NCI-H446 treated with DMSO at 0.1 percent for 48 hours (cell line): ENCODE data around the gene TTC39C.

Experiments used
- DNase-seq: peaks from one replicate; lab custom pipeline; 2025; lab: John Stamatoyannopoulos, UW

TTC39C gene

GRCh38 chr18:23992089-23992940 is 22.2 kb upstream of the TTC39C start:
- DNase-seq: no peak

GRCh38 chr18:23992941-23993280 is 21.6 kb upstream of the TTC39C start:
- no peak for DNase-seq

GRCh38 chr18:23994361-23994902 is 20.1 kb upstream of the TTC39C start:
- no peak for DNase-seq

DNA sequence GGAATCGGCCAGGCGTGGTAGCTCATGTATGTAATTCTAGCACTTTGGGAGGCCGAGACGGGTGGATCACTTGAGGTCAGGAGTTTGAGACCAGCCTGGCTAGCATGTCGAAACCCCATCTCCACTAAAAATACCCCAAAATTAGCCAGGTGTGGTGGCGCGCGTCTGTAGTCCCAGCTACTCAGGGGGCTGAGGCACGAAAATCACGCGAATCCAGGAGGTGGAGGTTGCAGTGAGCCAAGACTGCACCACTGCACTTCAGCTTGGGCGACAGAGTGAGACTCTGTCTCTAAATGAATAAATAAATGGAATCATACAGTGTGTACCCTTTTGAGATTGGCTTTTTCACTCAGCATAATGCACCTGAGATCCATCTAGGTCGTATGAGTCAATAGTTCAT is 19.4 kb upstream of the TTC39C start:
- DNase-seq: no peak

GRCh38 chr18:23998018-23998417 is 16.5 kb upstream of the TTC39C start:
- no peak for DNase-seq

- no peak for DNase-seq
Measured at GRCh38 chr18:23998820-23999219, 15.7 kb upstream of the TTC39C start.

DNA sequence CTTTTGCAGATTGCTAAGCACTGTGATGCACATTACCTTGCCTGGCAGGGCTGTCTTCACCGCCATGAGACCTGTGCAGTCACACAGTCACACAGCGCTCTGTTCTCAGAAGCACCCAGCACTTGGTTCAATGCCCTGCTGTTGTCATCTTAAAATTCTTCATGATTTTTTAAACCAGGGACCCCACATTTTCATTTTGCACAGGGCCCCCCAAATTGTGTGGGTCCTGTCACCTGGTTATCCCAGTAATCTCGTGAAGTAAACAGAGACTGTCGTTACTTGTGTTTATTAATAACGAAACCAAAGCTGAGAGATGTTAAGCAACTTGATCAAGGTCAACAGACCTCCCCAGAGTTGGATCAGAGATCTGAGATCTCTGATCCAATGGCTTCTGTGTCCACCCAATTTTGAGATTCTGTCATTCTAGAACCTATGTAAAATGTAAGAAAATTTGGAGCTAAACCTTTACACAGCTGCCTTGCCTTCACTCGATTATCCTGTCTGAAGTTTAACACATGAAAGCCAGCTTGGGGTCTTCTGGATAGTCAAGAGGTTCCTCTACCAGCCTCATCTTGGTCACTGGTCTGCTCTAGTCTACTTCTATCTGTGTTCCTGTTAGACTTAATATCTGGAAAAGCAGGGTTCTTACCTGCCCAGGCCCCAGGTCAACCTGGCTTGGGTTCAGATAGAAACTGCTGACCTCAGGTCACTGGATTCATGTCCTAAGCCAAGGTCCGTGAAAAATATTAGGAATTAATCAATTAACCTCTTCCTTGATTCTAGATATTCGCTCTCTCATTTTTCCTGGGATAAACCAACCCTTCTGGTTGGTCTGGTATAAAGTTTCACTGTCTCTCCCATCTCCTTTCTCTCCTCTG is 13.7 kb upstream of the TTC39C start:
- no peak for DNase-seq

DNA sequence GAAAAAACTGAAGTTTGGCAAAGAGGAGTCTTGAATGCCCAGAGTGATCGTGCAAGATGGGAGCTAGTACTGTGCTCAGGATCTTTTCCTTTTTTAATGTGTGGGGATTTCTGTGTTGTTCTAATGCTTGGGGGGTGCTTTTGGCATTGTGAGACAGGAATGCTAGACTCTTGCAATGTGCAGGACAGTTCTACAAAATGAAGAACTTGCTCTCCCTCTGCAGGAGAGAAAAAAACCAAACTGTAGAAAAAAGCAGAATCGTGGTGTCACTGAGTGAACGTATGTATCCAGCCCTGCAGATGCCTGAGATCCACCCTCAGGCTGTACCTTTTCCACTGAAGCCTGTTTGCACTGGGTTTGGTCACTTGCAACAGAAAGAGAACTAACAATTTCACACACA is 12.1 kb upstream of the TTC39C start:
- DNase-seq: no peak

DNA sequence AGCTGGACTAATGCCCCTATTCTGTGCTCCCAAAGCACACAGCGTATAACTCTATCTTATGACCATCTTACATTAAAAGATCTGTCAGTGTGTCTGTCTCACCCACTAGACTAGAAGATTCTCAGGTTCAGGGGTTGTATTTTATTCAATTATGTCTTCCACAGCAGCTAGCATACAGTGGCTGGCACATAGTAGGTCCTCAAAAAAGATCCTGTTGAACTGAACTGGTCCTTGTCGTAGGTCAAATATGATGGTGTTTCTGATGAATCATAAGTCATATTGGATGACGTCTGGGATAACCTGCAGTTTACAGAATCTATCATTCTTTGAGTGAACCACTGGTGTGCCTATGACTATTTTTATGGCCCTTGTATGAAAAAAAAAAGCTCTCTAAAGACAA is 11.3 kb upstream of the TTC39C start:
- no peak for DNase-seq

- DNase-seq: no peak
Measured at GRCh38 chr18:24003903-24004640, 10.5 kb upstream of the TTC39C start.

GRCh38 chr18:24006712-24007313 is 7.7 kb upstream of the TTC39C start:
- DNase-seq: no peak

- DNase-seq: no peak
Measured at GRCh38 chr18:24009246-24009645, 5.3 kb upstream of the TTC39C start.

DNA sequence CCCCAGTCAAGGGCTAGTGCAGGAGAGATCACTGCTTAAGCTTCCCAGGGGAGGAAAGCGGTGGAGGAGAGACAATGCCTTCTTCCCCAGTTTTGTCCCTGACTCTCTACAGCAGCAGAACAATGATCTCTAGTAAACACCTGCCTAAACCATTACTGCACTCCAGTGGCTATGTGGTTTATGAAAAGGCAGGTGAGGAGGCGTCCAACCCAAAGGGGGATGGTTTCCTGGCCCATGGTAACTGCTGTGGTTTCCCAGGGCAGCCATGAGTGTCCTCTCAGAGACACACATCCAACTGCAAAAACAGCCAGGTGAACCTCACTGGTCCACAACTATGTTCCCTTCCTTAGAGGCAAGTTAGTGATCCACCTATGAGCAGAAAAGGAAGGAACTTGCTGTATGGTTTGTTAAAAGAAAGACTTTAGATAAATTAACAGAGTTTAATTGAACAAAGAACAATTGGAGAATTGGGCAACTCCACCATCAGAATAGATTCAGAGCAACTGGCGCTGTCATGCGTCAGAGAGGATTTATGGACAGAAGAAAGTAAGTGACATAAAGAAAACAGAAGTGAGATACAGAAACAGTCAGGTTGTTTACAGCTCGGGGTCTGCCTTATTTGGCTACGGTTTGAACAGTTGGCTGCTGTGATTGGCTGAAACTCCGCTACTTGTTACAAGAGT is 4.8 kb upstream of the TTC39C start:
- DNase-seq: no peak

GRCh38 chr18:24010673-24011072 is 3.9 kb upstream of the TTC39C start:
- DNase-seq: no peak

DNA sequence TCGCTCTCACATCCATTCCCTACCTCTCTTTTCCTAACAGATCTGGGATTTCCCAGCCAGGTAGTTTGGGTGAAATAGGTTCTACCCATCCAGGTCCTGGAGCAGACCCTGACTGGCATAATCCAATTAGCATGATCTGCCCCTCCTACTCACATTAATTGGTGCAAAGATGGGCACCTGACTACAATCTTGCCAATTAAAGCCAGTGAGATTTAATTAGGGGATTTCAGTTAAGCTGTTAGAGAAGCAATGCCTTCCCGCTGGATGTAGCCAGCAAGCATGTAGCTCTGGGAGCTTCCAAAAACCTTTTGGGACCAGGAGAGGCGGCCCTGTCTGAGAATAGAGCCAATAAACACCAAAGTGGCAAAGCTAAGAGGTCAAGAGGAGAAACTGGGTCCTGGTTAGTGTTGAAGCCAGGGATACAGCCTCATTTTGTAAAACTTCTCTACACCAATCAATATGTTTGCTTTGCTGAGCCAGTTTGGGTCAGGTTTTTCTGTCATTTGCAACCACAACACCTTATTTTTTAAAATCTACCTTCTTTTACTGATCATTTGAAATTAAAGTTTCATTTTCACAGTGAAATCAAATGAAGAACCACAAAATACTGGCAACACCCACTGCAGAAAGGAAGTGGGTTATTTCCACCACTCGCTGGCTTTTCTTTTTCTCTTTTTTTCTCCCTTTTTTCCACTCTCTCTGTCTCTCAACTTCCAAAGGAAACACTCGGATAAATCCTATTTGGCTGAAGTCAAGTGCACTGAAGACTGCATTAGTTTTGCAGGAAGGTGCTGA is 3.2 kb upstream of the TTC39C start:
- DNase-seq: no peak

DNA sequence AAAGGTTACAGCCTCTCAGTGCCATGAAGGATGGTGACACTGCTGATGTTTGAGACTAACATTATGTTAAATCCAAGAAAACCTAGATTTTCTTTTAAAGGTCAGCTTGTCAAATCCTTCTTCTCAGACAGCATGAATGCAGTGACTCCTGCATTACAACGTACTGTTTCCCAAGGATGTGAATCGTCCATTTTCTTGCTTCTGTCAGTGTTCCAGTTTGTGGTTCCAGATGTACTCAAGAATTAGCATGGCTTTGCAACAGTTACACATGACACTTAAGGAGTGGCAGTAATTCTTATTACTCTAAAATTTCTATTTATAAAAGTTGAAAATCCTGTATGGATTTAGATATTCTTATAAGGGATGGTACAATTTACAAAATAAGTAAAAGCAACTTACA is 1.5 kb upstream of the TTC39C start:
- DNase-seq: no peak

DNA sequence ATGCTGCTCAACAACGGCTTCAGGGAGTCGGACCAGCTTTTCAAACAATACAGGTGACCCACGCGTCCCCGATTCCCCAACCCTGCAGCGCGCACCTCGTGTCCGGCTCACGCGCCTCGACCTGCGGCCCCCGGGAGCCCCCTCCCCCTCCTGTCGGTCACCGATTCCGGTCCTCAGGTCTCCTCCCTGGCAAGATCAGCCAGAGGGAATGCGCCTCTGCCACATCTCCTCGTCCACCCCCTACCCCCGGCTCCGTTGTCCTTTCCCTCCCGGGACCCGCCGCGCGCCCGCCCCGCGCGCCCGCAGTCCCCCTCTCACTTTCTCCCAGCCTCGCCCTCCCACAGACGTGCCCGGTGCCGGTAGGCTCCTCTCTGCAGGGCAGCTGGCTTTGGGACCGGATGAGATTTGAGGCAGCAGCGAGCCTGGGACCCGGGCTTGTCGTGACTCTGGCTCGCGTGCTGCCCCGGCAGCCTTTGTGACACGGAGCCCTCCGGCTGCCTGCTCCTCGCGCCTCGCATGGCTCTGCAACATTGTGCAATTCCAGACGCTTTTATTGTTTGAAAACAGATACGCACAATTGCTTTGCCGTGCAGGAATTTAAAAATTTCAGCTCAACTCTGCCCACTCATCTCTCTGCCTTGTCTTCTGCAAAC is 558 bp downstream of the TTC39C start:
- no peak for DNase-seq

DNA sequence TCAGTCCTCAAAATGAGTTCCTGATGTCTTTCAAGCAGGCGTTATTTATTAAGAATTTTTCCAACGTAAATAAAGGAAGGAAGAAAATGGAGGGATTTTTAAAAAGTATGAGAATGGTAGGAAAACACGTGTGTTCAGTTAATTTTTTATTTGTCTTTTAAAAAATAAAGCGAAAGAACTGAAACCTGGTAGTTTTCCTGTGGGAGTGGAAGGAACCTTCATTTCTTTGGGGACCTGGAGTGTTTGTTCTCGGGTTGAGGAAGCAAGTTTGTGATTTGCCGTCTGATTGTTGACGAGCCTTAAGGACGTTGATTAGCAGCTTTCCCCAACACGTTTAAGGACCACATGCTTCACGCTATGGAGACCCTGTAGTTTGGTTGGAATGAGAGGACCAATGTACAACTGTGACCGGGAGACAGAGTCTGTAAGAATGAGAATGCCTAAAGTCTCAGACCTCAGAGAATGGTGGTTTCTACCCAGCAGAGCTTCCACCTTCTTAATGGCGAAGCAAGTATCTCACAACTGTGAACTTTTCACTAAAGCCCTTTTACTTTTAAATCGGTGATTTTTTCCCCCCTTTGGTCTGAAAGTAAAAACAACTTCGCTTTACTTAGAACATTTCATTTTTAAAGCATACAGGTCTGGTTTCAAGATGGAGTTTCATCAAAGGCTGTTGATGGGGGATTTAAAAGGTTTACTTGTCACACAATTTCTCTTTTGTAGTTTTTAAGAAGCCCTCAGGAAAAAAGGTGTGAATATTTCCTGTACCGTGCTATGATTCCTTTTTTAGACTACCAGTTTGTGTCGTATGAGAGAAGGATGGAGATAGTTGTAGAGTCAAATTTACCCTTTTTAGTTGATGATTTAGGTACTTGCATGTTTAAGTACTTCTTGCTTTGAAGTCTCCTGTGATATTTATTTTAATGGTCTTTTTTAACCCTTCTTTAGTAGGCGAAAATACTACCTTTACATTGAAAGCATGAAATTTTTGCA is 1.4 kb downstream of the TTC39C start:
- DNase-seq: no peak

- DNase-seq: no peak
Measured at GRCh38 chr18:24016643-24017042, 2.1 kb downstream of the TTC39C start.
